Ovary (tissue), 9 donors: ENCODE data around the gene SCYGR1. TPM values are rescaled to one million over a fixed set of nuclear protein-coding genes. Genes with fewer than 3 reads are reported as not detected.

Experiments used
- DNase-seq, 5 donors: peaks; one replicate each; pipeline ENCODE4 v3.0.0-alpha.2; 2019 to 2020
- H3K27ac ChIP-seq, 2 donors: fragments of 200-600 bp; one replicate each; pipeline versions ENCODE4 v1.5.1 to v1.8.0; 2019 to 2022
- H3K27me3 ChIP-seq: fragments of 200-600 bp; one replicate; pipeline ENCODE4 v1.8.0; 2022
- H3K36me3 ChIP-seq: fragments of 200-600 bp; sonication (generic); one replicate; pipeline ENCODE4 v1.5.1; 2019
- H3K4me1 ChIP-seq: one replicate; pipeline ENCODE4 v1.8.1; 2013; ENCODE audit warnings: mild to moderate bottlenecking, moderate library complexity; ENCODE audit not compliant: insufficient read depth
- H3K4me3 ChIP-seq: fragments of 200-600 bp; sonication (generic); one replicate; pipeline ENCODE4 v1.5.1; 2017
- H3K9me3 ChIP-seq, 2 donors: fragments of 200-600 bp in 1 of 2; sonication (generic) in 1 of 2; one replicate each; pipeline versions ENCODE4 v1.5.1 to v1.8.1; 2013 to 2019; ENCODE audit warnings: mild to moderate bottlenecking in 1 of 2, moderate library complexity in 1 of 2
- EP300 ChIP-seq: sonication (generic); formaldehyde crosslinking; IDR thresholded peaks from one replicate; pipeline ENCODE4 v1.6.1; 2017; ENCODE audit warnings: antibody characterized with exemption
- POLR2A ChIP-seq: fragments of 450-650 bp; IDR thresholded peaks from one replicate; pipeline ENCODE4 v1.6.1; 2017; ENCODE audit warnings: antibody characterized with exemption, mild to moderate bottlenecking, moderate library complexity
- WGBS, 3 donors: extraction: QIAGEN DNeasy Blood & Tissue Kit in 1 of 3; methylation state at CpG; one replicate each; pipeline versions ENCODE4 v1.1.5 to v1.1.7; 2013 to 2017; 5-methylcytosine and 5-hydroxymethylcytosine counted together
- intact Hi-C, 4 donors: fragments of 100-400 bp; cut with DNase I; formaldehyde crosslinking; loops; one replicate each; pipeline versions ENCODE4 v1.11.0 to v1.15.1; 2022 to 2023
- polyA plus RNA-seq, 2 donors: library from polyadenylated mRNA; stranded (reverse); fragments of 200-250 nt in 1 of 2; fragments of 350-450 nt in 1 of 2; fragmentation: Illumina TruSeq in 1 of 2; extraction: RNeasy Lipid Tissue Mini Kit (QIAGEN cat#74804) in 1 of 2; gene quantifications; one replicate each; pipeline ENCODE4 v1.2.3, GENCODE V29; 2013 to 2014
- total RNA-seq, 7 donors: library from RNA; depleted of rRNA in 2 of 7; stranded (reverse); fragments of >200 nt in 2 of 7; fragmentation: NEBNext Ultra II Directional in 3 of 7; extraction: Animal tissue kit (Norgen Biotek cat#: 25700) in 3 of 7; gene quantifications; one replicate each; pipeline versions ENCODE4 v1.1.0 to v1.2.4, GENCODE V29; 2016 to 2023
- TF ChIP-seq, protein P1 (sequence below), 3 donors: fragments of 450-650 bp in 2 of 3; fragments of 200-600 bp in 1 of 3; IDR thresholded peaks; one replicate each; pipeline versions ENCODE4 v1.5.1 to v1.8.0; 2016 to 2022; ENCODE audit warnings: antibody characterized with exemption in 3 of 3, mild to moderate bottlenecking in 1 of 3
- donor health status: DM: no; HTN: no; CAD: no; lungs with moderate emphysema.
- donor health status: DM: no; HTN: no; CAD: no.
- donor health status: Bipolar disorder and iron deficiency.
- donor health status: DM: yes; HTN: yes; CAD: no.
- donor health status: DM: no; HTN: no; CAD: no.
- donor health status: DM: yes; HTN: yes; CAD: no.

SCYGR1 gene
- total and polyA plus RNA-seq, 9 donors, result not detected

DNA sequence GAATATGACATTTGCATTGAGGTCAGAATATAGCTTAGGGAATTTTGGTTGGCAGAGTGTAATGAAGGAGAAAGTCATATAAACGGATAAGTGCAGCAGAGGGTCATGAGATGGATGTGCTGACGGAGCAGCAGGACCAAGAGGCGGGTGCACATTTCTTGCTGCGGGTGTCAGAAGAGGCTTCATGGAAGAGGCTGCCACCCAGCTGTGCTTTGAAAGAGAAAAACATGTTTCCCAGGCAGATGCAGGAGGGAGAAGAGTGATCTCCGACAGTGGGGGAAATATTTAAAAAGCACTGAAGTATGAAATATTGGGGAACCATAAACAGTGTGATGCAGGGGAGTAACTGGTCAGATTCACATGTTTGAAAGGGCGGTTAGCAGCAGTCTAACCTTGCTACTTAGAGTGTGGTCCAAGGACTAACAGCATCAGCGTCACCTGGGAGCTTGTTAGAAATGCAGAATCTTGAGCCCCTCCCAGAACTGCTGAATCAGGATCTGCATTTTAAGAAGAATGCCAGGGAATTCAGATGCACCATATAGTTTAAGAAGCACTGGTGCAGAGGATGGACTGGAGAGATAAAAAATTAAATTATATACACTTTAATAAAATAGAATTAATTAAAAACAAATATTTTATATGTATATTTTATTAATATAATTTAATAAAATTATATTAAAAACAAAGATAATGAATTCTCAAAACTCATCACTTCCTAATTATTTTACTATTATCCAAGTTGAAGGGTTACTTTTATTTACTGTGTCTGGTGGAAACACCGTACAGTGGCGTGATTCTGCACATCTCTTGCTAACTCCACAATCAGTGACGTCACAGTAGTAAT, 36.1 kb upstream of the SCYGR1 start:
- Histone ChIP-seq H3K4me1 (no peaks in the 10 kb centered on the region), H3K4me3 (no peak overlapping the region), H3K27ac (no peak overlapping the region), H3K27me3 (no peaks in the 10 kb centered on the region), H3K9me3 (no peaks in the 10 kb centered on the region), H3K36me3 (no peaks in the 10 kb centered on the region)
- TF ChIP-seq, protein P1, sequence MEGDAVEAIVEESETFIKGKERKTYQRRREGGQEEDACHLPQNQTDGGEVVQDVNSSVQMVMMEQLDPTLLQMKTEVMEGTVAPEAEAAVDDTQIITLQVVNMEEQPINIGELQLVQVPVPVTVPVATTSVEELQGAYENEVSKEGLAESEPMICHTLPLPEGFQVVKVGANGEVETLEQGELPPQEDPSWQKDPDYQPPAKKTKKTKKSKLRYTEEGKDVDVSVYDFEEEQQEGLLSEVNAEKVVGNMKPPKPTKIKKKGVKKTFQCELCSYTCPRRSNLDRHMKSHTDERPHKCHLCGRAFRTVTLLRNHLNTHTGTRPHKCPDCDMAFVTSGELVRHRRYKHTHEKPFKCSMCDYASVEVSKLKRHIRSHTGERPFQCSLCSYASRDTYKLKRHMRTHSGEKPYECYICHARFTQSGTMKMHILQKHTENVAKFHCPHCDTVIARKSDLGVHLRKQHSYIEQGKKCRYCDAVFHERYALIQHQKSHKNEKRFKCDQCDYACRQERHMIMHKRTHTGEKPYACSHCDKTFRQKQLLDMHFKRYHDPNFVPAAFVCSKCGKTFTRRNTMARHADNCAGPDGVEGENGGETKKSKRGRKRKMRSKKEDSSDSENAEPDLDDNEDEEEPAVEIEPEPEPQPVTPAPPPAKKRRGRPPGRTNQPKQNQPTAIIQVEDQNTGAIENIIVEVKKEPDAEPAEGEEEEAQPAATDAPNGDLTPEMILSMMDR (IDR thresholded peaks at IDR 0.05), result no peak
- 54 to 64% (median 62%) methylated on average over 10 of the region's 10 CpGs for WGBS, 3 donors
- no peak for DNase-seq
- intact Hi-C loops, result no loop called here

DNA sequence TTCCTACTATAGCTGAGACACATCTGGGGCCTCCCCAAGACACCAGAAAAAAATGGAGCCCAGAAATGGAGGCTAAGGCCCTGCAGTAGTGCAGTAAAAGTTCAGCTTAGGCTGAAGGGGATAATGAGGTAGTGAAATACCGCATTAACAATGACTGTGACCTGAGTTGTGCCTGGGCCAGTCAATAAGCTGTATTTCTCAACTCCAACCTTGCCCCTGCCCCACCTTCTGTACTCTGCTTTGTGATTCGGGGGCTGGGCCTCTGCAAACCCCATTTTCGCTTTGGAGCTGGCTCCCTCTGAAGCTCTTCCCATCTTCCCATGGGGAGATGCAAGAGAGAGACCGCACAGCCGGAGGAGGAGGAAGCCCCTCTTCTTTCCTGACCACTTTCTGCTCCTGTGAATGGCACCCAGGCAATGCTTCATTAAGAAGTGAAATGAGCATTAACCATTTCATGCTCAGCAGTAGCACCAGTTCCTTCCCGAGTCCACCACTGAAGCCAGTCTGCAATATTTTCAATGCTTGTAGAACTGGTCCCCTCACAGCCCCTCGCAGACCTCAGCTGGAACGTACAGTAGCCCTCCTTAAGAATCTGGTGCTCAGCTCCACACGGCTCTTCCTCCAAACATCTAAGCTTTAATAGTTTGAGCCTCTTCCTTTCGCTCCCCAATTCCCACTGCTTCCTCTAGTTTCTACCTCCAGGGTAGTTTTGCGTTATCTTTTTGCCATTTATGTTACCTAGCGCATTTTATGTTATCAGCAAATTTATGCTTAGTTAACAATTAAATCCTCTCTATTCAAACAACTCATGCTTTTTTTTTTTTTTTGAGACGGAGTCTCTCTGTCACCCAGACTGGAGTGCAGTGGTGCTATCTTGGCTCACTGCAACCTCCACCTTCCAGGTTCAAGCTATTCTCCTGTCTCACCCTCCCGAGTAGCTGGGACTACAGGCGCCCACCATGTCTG, 32.6 kb upstream of the SCYGR1 start:
- DNase-seq, result no peak
- Histone ChIP-seq H3K4me3 (no peak overlapping the region), H3K4me1 (peaks cover 2% of the 10 kb centered on the region), H3K27me3 (no peaks in the 10 kb centered on the region), H3K9me3 (no peaks in the 10 kb centered on the region), H3K27ac (no peak overlapping the region), H3K36me3 (no peaks in the 10 kb centered on the region)
- WGBS, 3 donors, result 86 to 92% (median 90%) methylated on average over 15 of the region's 15 CpGs
- intact Hi-C loops, result no loop called here
- TF ChIP-seq EP300 (no peak), POLR2A (no peak)
- TF ChIP-seq, protein P1 (IDR thresholded peaks at IDR 0.05), result no peak

DNA sequence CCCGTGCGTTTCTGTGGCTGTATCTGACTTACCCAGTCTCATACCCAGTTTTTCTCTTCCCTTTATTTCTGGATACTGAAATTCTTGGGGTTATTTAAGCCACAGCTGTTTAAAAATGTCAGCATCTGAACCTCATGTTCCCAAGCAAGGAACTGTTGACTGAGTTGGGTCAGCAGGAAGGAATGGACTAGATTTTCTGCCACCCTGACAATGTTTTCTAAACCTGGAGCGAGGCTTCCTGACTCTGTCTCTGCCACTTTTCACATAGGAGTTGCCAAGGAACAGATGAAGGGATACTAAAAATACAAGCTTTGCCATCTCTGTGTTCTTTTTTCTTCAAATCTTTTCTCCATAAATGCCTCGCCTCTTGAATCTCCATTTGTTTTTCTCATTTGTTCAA, 29.0 kb upstream of the SCYGR1 start:
- 69 to 74% (median 74%) methylated on average over 4 of the region's 4 CpGs for whole genome bisulfite sequencing, 3 donors
- peaks cover 2% of the 10 kb centered on the region for H3K4me1 ChIP-seq

More for the DNA sequence above, 29.0 kb upstream of the SCYGR1 start:
- H3K9me3 ChIP-seq, result no peaks in the 10 kb centered on the region
- no peak overlapping the region for H3K27ac ChIP-seq
- intact Hi-C loops, result no loop called here
- no peaks in the 10 kb centered on the region for H3K36me3 ChIP-seq
- no peak for DNase-seq
- no peak for TF ChIP-seq EP300
- no peak for TF ChIP-seq POLR2A
- TF ChIP-seq, protein P1 (IDR thresholded peaks at IDR 0.05), result no peak
- H3K27me3 ChIP-seq, result no peaks in the 10 kb centered on the region
- no peak overlapping the region for H3K4me3 ChIP-seq
